M059J (cell line): ENCODE data around the gene GZF1. TPM values are rescaled to one million over a fixed set of nuclear protein-coding genes. Genes with fewer than 3 reads are reported as not detected.

Source experiments
- DNase-seq: peaks from one replicate; pipeline ENCODE4 v3.0.0-alpha.2; 2012; ENCODE audit warnings: low read depth
- total RNA-seq: library from RNA; depleted of rRNA; stranded (reverse); fragments of >200 nt; shearing (Covaris generic); gene quantifications from 2 replicates; pipeline ENCODE4 v1.2.3, GENCODE V29; 2014; rRNA removed

The GZF1 gene
- total RNA-seq, 1 experiment from 2014 or later, result 23.9 TPM

- DNase-seq, result no peak
Measured at GRCh38 chr20:23407781-23408464, 45.9 kb downstream of the GZF1 start.

- no peak for DNase-seq
Measured at GRCh38 chr20:23408957-23409356, 47.0 kb downstream of the GZF1 start.

GRCh38 chr20:23409800-23410199 lies 47.8 kb downstream of the GZF1 start:
- DNase-seq, result no peak

- DNase-seq, result no peak
Measured at GRCh38 chr20:23410916-23411695, 49.1 kb downstream of the GZF1 start.

- no peak for DNase-seq
Measured at GRCh38 chr20:23412026-23412425, 50.0 kb downstream of the GZF1 start.

GRCh38 chr20:23413862-23414422 lies 52.0 kb downstream of the GZF1 start:
- DNase-seq, result no peak

GRCh38 chr20:23414526-23415188 lies 52.7 kb downstream of the GZF1 start:
- no peak for DNase-seq

- no peak for DNase-seq
Measured at GRCh38 chr20:23415555-23415954, 53.6 kb downstream of the GZF1 start.

GRCh38 chr20:23415959-23416583 lies 54.1 kb downstream of the GZF1 start:
- DNase-seq, result peak; percentile 59

- no peak for DNase-seq
Measured at GRCh38 chr20:23417861-23418260, 55.9 kb downstream of the GZF1 start.

- DNase-seq, result no peak
Measured at GRCh38 chr20:23419657-23419994, 57.6 kb downstream of the GZF1 start.

GRCh38 chr20:23419995-23420901 lies 58.3 kb downstream of the GZF1 start:
- DNase-seq, result peak; percentile 80

- DNase-seq, result peak; percentile 95
Measured at GRCh38 chr20:23420943-23421931, 59.3 kb downstream of the GZF1 start, which contains the start of gene NAPB. NAPB (minus strand) TSS chr20:23421488; CDS start chr20:23421402, 86 bp downstream.

Other genes with a start within 250 kb of the GZF1 start
- gene NXT1, start 11.4 kb upstream of the GZF1 start, total RNA-seq, result 123 and 140 TPM in 2 replicates
- gene NAPB, start 59.3 kb downstream of the GZF1 start, total RNA-seq, result 7.4 and 9.6 TPM in 2 replicates
- not detected in 2 replicates for gene CSTL1, start 77.5 kb downstream of the GZF1 start, total RNA-seq
- not detected in 2 replicates for gene CST11, start 90.7 kb downstream of the GZF1 start, total RNA-seq
- not detected in 2 replicates for gene CST8, start 128.9 kb downstream of the GZF1 start, total RNA-seq
- gene CST9L, start 206.3 kb downstream of the GZF1 start, total RNA-seq, result not detected in 2 replicates
- gene CST9, start 243.7 kb downstream of the GZF1 start, total RNA-seq, result not detected in 2 replicates